Pulmonary artery endothelial cell (primary cell): ENCODE measurements around the gene TNS1. TPM values are rescaled to one million over a fixed set of nuclear protein-coding genes. Genes with fewer than 3 reads are reported as not detected.
A peak's percentile ranks its signal among the peaks of the same experiment; 100 is the strongest.

Experiments used
- DNase-seq: peaks from one replicate; pipeline ENCODE4 v3.0.0-alpha.2; 2011; ENCODE audit warnings: low read depth, low spot score
- total RNA-seq: library from RNA; depleted of rRNA; stranded (reverse); fragments of >200 nt; gene quantifications from 2 replicates; pipeline ENCODE4 v1.2.3, GENCODE V29; 2014

The TNS1 gene
- total RNA-seq, 1 donor from 2014 or later = 26.2 TPM

- no peak for DNase-seq
Observed at GRCh38 chr2:217834744-217835513, 167.9 kb downstream of the TNS1 start.

GRCh38 chr2:217834057-217834620 lies 168.7 kb downstream of the TNS1 start:
- DNase-seq = no peak

DNA sequence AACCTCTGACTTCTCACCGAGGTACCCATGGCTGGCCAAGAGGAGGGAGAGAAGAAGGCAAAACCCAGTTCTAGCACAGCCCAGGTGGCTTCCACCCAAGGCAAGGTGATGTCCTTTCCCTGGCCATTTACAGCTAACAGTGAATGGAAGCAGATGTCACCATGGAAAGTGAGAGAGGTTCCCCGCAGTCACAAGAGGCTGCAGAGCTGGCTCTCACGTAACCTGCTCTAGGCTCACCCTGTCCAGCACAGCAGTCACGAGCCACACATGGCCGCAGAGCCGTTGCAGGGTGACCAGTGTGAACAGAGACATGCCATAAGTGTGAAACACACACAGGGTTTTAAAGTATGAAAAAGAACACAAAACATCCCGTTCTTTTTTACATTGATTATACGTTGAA lies 169.4 kb downstream of the TNS1 start:
- no peak for DNase-seq

GRCh38 chr2:217832987-217833386 lies 169.8 kb downstream of the TNS1 start:
- no peak for DNase-seq

DNA sequence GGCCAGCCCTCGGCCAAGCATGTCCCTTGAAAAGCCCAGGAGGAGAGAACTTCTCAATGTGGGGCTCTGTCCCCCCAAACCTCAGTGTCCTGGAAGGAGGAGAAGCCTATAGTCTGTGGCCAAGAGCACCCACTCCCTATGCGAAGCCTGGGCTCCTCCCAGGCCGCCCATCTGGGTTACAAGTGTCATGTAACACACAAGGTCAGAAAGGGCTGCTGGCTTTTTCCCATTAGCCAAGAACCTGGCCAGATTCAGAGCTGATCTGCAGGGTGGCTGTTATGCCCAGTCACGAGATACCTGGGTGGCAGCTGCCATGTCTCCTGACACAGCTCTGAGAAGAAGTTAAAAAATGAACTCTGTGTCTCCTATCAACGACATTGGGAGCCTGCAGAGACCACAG lies 170.7 kb downstream of the TNS1 start:
- DNase-seq = no peak

DNA sequence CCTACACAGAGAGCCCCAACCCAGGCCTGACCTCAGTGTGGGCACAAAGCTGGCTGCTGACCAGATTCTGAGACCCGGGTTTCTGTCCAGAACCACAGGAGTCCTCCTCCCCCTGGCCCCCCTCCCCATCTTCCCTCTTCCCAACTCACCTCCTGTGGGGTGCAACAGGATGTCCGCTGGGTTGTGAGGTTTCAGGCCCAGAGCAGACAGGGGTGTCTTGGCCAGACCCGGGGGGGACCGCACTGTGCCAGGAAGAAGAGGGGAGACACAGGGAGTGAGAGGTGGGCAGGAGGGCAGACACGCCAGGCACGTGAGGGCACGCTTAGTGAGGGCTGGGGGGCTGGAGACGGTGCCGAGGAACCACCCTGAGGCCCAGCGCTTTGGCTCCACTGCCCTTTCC lies 171.5 kb downstream of the TNS1 start:
- DNase-seq = no peak

DNA sequence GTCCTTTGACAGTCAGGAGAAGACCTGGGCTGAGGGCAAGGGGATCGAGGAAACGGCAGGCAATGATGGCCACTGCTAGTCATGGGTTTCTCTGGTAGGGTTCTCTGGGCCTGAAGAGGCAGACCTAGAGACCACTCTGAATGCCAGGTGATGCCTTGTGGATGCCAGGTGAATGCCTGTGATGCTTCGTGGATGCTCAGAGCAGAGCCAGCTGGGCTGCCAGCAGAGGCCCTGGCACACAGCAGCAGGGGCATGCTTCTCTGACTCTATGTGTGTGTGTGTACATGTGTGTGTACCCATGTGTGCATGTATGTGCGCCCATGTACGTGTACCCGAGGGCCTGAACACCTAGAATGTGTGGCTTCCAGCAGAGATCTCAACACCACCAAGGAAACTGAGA lies 172.0 kb downstream of the TNS1 start:
- DNase-seq = no peak

DNA sequence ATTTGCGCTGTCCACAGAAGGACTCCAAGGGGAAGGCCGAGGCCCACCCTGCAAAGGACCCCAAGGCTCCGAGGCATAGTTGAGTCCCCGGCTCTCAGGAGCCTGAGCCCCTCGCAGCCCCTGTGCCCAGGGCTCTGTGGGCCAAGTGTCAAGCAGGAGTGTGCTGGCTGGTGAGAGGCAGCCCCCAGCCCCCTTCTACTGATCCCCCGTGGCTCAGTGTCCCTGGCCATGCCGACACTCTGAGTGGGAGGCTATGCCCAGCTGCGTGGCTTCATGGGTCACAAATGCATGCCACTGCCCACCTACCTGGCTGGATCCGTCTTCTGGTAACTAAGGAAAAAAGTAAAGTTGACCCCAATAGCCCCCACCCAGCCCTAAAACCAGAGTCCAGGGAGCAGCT lies 172.7 kb downstream of the TNS1 start:
- no peak for DNase-seq

DNA sequence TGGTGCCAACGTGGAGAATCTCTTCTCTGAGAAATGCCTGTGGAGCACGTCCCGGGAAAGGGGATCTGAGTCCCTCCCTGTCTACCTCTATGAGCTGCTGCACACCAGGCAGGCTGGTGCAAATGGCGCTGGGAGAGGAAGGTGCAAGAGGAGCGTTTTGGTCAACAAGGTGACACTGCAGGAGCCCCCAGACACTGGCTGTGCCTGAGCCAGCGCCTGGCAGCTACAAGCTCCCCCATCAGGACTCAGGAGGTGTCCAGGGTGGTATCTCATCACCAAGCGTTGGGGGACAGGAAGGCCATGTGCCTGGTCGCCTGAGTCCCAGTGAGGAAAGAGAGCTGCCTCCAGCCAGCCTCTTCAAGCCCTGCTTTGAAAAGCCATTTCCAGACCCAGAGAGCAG lies 173.4 kb downstream of the TNS1 start:
- no peak for DNase-seq

DNA sequence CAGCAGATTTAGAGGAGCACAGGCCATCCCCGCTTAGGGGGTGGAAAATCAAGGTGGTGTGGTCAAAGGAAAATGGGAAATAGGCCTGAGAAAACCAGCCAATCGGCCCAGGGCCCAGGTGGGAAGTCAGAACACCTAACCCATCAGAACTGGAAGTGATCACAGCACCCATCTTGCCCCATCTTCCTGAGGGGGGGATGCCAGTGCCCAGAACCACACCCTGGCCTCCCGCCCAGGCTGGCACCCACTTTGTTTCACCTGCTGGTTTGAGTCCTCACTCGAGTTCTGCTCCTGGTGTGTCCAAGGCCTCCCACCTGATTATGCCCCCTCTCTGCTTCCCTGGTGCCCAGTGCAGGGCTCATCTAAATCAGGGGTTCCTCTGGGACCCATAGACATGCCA lies 174.5 kb downstream of the TNS1 start:
- no peak for DNase-seq

GRCh38 chr2:217827430-217828201 lies 175.2 kb downstream of the TNS1 start:
- no peak for DNase-seq

GRCh38 chr2:217826991-217827390 lies 175.8 kb downstream of the TNS1 start:
- DNase-seq = no peak

DNA sequence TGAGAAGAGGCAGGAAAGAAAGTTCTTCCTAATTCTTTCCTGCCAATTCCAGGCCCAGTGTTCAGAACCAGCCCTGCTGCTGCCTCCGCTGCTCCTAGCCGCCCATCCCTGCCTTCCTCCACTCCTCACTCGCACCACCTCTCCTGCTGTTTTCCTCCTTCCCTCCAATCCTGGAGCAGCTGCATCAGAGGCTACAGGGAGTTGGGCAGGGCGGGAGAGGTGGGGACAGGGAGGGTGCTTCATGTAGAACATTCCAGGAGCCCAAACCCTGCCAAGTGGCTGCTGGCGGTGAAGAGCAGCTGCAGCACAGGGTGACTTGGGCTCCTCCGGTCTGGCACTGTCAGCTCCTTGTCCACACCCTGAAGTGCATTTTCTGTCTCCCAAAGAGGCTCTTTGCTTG lies 176.3 kb downstream of the TNS1 start:
- DNase-seq = no peak

DNA sequence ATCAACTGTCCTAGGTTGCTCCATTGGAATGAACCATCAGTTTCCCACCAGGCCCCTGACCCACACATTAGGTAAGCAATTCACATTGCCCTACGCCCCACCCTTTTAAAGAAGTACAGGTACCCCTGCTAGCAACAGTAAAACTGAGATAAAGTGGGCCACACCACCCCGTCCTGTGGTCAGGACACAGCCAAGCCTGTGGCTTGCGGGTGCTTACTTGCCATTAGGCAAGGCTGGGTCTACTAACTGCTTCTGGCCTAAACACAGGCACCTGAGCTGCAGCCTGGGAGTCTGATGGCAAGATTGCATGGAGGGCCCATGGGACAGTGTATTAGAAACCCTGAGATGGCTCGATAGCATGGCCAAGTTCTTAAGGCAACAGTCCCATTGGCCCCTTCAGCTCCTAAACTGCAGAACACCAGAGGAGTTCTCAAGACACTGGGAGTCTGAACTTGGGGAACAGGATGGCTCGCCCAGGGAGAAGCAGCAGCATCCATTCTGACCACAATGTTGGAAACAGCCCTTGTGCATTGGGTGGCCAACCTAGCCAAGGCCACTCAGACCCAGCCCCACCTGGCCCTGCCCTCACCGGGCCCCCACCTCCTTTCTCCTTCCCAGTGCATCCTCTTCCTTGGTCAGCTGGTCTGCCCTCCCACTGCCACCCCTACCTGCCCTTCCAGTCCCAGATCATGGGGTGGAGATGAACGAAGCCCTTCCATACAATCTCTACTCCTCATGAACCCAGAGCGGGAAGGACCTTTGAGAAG lies 177.1 kb downstream of the TNS1 start:
- DNase-seq = no peak

GRCh38 chr2:217824223-217824622 lies 178.6 kb downstream of the TNS1 start:
- no peak for DNase-seq

DNA sequence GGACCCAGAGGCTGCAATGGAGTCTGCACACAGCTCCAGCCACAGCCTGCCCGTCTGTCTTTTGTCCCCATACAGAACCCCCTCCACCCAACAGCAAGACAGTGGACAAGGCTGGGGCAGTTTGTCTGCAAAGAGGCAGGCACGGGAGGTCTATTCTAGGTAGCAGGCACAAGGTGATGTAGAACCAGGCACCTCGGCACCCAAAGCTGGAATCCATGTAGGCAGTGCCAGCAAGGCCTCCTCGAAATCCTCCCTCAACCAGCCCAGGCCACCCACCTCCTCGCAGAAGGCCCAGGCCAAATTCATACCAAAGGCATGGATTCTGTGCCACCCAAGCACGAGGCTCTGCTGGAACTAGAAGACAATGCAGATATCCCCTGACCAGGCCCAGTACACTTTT lies 179.2 kb downstream of the TNS1 start:
- no peak for DNase-seq

DNA sequence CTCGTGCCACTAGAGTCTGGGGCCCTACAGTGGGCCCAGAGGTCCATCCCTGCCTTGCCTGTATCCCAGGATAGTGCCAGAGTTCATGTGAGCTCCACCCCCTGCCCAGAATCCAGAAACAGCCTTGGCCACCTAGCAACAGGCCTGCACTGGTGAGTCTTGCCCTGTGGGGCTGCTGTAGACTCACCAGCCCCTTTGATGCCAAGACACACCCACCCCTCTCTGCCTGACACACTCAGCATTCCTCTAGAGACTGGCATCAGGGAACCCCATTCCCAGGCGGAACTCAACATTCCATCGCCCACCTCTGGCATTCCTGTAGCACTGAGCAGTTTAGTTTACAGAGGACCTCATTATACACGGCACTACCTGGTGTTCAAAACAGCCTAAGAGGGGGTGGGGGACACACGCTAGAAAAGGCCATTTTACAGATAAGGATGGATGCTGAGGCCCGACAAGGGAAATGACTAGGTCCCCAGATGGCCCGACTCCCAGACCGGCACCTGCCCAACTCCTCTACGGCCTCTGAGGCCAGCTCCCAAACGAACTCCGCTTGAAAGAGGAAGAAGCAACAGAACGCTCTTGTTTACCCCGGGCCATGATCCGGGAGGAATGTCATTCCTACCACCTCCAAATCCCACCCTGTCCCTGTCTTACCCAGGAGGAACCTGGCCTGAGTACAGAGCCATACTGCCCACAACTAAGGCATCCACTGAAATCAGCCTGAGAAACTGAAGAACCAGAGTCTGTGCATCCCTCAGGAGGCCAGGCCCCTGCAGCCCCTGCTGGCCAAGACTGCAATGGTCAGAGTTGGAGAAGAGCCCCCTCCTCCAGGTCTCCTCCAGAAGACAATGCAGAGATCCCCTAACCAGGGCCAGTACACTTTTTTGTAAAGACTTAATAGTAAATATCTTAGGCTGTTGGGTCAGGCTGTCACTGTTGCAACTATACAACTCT lies 180.2 kb downstream of the TNS1 start:
- DNase-seq = peak; percentile 24

DNA sequence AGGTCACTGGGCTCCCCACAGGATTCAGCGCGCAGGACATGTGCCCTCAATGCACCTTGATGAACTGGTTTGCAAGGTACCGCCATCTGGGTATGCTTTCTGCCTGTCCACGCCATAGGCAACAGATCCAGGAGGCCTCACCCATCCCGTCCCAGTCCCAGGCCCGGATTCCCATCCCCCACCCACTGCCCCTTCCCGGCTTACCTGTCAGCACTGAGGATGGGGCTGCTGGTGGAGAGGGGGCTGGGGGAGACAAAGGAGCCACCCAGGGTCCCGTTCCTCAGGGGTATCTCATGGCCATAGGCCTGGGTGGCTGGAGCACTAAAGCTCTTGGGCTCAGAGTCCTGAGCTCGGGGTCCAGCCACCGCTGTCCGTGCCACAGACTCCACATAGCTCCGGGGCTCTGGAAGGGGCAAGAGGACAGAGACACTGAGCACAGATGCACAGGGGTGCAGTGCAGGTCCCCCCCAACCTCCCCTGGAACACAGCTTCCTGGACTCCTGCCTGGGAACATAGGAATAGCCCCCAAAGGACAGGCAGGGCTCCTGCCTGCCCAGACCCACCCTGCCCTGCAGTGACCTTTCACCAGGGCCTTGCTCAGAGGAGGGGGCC lies 181.2 kb downstream of the TNS1 start:
- DNase-seq = no peak

- no peak for DNase-seq
Observed at GRCh38 chr2:217820904-217821303, 181.9 kb downstream of the TNS1 start.

- peak; percentile 59 for DNase-seq
Observed at GRCh38 chr2:217820091-217820819, 182.5 kb downstream of the TNS1 start.
